Stimulated activated CD4-positive, alpha-beta T cell treated with anti-CD3 and anti-CD28 coated beads, Interleukin-1b, Interleukin-23, amount 100 ng/mL, for 1 hour (primary cell): ENCODE measurements around the gene TFPT.

Source experiments
- DNase-seq, 2 donors: peaks; one replicate each; pipeline ENCODE4 v3.0.0-alpha.2; 2020; ENCODE audit warnings: low read depth in 2 of 2

The TFPT gene

DNA sequence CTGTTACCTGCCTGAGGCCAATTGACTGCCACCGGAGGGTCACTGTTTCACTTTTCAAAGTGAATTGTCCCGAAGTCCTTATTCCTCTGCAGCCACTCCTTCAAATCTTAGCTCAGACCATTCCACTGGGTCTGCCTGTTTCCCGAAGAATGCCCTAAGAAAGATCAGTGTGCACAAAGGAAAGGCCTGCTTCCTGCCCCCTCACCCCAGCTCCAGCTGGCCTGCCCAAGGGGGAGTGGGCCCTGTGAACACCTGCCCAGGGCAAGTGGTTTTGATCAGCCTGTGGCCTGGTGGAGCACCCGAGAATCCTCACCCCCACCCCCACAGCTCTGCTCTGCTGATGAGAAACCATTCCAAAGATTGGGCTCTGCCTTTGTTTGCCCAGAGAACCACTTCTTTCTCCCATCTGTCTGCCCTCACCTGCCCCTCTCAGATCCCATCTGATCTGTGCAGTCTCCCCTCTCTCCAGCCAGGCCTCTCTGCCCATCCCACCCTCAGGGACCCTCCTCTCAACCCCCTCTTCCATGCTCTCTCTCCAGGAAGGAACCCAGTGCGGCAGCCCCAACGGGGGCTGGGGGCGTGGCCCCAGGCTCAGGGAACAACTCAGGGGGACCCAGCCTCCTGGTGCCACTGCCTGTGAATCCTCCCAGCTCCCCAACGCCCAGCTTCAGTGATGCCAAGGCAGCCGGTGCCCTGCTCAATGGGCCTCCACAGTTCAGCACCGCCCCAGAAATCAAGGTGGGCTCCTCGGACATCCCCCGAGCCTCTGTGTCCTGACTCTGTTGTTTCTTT, 33.8 kb upstream of the TFPT start:
- DNase-seq, result no peak

DNA sequence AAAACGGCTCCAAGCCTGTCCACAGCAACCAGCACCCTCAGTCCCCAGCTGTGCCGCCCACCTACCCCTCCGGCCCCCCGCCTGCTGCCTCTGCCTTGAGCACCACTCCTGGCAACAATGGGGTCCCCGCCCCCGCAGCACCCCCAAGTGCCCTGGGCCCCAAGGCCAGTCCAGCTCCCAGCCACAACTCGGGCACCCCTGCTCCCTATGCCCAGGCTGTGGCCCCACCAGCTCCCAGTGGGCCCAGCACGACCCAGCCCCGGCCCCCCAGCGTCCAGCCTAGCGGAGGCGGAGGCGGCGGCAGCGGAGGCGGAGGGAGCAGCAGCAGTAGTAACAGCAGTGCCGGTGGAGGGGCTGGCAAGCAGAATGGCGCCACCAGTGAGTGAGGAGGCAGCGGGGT, 32.7 kb upstream of the TFPT start:
- no peak for DNase-seq

GRCh38 chr19:54147676-54148075, 32.2 kb upstream of the TFPT start:
- DNase-seq, result no peak

GRCh38 chr19:54145541-54146158, 30.2 kb upstream of the TFPT start:
- no peak for DNase-seq

- no peak for DNase-seq
Measured at GRCh38 chr19:54142166-54142780, 26.8 kb upstream of the TFPT start.

GRCh38 chr19:54141356-54141755, 25.9 kb upstream of the TFPT start:
- DNase-seq, result no peak

GRCh38 chr19:54138489-54139256, 23.2 kb upstream of the TFPT start:
- no peak for DNase-seq

DNA sequence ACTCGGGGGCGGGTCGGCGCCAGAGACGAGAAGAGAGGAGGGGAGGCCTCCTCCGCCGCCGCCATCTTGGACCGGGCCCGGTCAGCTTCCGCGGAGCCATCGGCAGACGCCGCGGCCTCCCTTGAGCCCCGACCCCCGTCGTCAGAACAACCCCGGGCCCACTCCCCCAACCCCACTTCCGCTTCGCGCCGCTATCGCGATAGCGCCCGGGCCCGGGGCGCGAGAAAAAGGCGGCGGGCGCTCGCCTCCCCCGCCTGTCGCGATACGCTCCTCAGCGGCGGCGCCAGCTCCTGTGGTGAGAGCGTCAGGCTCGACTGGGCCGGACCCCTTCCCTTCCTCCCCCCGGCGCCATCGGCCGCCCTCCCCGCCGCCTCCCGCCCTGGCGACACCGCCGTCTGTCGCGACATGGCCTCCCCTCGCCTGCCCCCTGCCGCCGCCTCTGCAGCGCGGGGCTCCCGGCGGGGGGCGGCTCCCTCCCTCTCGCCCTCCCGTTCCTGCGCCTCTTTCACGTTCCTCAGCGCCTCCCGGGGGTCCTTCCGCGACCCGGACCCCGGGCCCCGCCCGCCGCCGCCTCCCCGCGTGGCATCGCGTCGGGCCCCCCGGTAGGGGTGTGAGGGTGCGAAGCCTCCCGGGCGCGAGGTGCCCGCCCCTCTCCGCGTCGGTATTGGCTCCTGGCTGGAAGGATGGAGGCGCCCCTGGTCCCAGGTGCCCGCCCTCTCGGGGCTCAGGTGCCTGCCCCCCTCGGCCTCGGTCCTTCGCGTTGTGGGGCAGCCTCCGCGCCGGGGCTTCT, 22.4 kb upstream of the TFPT start, which contains the start of gene CNOT3:
TSS of gene CNOT3 (plus strand) at position 64 of the 790 bp plus-strand sequence. CDS start 5,217 bp downstream, outside the sequence.
- DNase-seq, result no peak

DNA sequence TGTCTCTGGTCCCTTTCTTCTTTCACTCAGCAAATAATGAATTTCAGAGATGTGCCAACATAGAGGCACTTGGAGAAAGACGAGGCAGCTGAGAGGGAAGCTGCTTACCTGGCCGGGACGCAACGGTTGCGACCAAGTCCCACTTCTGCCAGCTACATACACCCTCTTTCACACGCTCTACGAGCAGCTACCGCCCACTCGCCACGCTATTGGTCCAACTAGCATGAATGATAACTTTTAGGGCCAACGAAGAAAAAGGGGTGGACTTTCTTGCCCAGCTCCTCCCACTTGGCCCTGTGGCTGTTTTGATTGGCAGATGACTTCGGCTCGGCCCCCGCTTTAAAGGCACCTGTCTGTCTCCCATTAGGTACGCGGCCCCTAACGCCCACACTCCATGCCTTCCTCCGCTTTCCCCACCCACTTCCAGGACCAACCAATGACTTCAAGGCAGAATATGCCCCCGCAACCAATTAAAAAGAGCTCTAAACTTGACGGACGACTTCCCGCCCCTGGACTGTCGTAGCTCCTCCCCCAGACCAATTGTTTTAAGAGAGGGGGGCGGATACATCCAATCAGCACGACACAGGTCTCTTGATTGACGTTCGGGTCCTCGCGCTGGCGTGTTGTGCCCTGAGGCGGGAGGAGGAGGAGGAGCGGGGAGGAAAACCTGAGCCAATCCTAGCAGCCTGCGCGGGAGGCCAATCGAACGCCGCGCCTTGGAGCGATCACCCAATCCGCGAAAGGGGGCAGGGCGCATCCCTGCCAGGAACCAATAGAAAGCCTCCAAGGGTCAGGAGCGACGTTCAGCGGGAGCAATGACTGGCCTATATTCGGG, 21.6 kb upstream of the TFPT start:
- DNase-seq, result peak; percentile 90 to 99

GRCh38 chr19:54136086-54136863, 20.8 kb upstream of the TFPT start:
- DNase-seq, result no peak

- no peak for DNase-seq
Measured at GRCh38 chr19:54133957-54134590, 18.6 kb upstream of the TFPT start.

- no peak for DNase-seq
Measured at GRCh38 chr19:54133312-54133956, 18.0 kb upstream of the TFPT start.

DNA sequence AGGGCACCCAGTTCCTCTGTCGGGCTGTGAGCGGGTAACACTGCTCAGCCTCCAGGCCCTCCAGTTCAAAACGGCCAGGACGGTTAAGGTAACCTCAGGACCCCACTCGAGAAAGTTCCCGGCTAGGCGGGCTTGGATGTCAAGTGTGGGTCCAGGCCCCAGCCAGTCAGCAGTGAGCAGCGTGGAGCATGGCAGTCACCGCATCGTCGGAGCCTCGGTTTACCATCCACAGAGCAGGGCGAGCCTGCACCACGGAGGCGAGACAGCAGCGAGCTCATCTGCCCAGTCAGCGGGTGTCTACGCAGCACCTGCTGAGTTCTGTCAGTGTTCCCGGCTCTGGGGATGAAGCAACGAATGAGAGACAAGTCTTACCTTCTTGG, 14.2 kb upstream of the TFPT start:
- no peak for DNase-seq

GRCh38 chr19:54128796-54129616, 13.5 kb upstream of the TFPT start:
- DNase-seq, result no peak

DNA sequence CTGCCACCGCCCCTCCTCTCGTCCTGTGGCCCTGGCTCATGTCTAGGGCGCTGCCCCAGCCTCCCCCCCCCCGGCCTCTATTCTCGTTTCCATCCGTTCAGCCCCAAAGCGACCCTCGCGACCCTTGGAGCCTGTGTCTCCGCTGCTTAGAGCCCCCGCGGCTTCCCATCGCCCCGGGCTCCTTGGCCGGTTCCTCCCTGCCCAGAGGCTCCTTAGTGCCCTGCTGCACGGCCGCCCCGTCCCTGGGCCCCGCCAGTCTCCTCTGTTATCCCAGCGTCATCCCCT, 12.9 kb upstream of the TFPT start:
- no peak for DNase-seq

DNA sequence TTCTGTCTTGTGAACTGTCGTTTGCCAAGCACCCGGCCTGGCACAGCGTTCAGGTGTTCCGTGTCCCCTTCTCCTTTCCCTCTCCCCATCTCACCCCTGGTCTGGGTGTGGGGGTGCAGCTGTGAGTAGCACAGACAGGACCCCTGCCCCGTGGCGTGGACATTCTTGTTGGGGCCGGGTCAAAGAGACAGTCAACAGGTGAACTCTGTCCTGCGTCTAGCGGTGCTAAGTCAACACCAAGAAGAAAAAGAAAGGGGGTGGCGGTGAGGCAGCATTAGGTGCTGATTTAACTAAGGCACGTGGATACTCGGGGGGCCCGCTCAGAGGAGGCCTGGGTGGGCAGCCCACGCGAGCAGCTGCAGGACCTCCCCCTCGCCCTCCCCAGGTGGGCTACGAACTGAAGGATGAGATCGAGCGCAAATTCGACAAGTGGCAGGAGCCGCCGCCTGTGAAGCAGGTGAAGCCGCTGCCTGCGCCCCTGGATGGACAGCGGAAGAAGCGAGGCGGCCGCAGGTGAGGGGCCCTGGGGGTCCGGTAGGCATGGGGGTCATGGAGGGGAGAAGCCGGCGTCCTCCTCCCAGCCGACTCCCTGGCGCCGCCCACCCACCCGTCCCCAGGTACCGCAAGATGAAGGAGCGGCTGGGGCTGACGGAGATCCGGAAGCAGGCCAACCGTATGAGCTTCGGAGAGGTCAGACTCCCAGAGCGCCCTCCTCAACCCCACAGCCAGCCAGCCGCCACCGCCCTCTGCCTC, 12.4 kb upstream of the TFPT start:
- no peak for DNase-seq

GRCh38 chr19:54125713-54126112, 10.3 kb upstream of the TFPT start:
- DNase-seq, result no peak
